SKM-1 (cell line): ENCODE measurements around the gene LINC01488.

Experiments used
- DNase-seq: peaks from one replicate; lab custom pipeline; 2025; ENCODE audit not compliant: unreplicated experiment; lab: John Stamatoyannopoulos, UW

LINC01488 gene

GRCh38 chr11:69525516-69526452, 44.3 kb downstream of the LINC01488 start:
- no peak for DNase-seq

- DNase-seq, result no peak
Observed at GRCh38 chr11:69526453-69526810, 45.0 kb downstream of the LINC01488 start.

GRCh38 chr11:69529001-69529400, 47.5 kb downstream of the LINC01488 start:
- DNase-seq, result no peak

GRCh38 chr11:69530278-69531070, 49.0 kb downstream of the LINC01488 start:
- DNase-seq, result peak; percentile 55

GRCh38 chr11:69531071-69531716, 49.7 kb downstream of the LINC01488 start:
- no peak for DNase-seq

- DNase-seq, result no peak
Observed at GRCh38 chr11:69531717-69532088, 50.2 kb downstream of the LINC01488 start.

- DNase-seq, result no peak
Observed at GRCh38 chr11:69533296-69534165, 52.1 kb downstream of the LINC01488 start.

GRCh38 chr11:69534166-69534530, 52.7 kb downstream of the LINC01488 start:
- no peak for DNase-seq

GRCh38 chr11:69535908-69536307, 54.4 kb downstream of the LINC01488 start:
- DNase-seq, result no peak

- DNase-seq, result no peak
Observed at GRCh38 chr11:69536406-69536805, 54.9 kb downstream of the LINC01488 start.

- no peak for DNase-seq
Observed at GRCh38 chr11:69537126-69537525, 55.7 kb downstream of the LINC01488 start.

GRCh38 chr11:69537855-69538640, 56.6 kb downstream of the LINC01488 start:
- no peak for DNase-seq

- no peak for DNase-seq
Observed at GRCh38 chr11:69538854-69539253, 57.4 kb downstream of the LINC01488 start.

GRCh38 chr11:69539416-69540117, 58.1 kb downstream of the LINC01488 start:
- peak; percentile 25 for DNase-seq

- no peak for DNase-seq
Observed at GRCh38 chr11:69540118-69541000, 58.9 kb downstream of the LINC01488 start.

- DNase-seq, result no peak
Observed at GRCh38 chr11:69541001-69541285, 59.5 kb downstream of the LINC01488 start.

GRCh38 chr11:69541501-69542313, 60.2 kb downstream of the LINC01488 start:
- DNase-seq, result no peak
